Activated T-helper 17 cell treated with anti-CD3 and anti-CD28 coated beads, Interleukin-2, amount 50 U/mL, for 72 hours (primary cell): Measurements from ENCODE around the gene PRICKLE3. TPM values are rescaled to one million over a fixed set of nuclear protein-coding genes. Genes with fewer than 3 reads are reported as not detected.
"Not testable (repeated sequence)": the region's sequence is repeated elsewhere in the genome, so short reads cannot be mapped to it uniquely, and the experiment has no call there.

ENCODE experiments used
- ATAC-seq: fragments of 150-1000 bp; cut with Tn5 transposase; replicated peaks from 2 replicates; pipeline ENCODE4 v1.10.0; 2021; ENCODE audit warnings: mild to moderate bottlenecking, moderate library complexity
- H3K27ac Mint-ChIP-seq: one replicate; pipeline ENCODE4 v1.8.0; 2022; ENCODE audit warnings: mixed read lengths
- H3K27me3 Mint-ChIP-seq: one replicate; pipeline ENCODE4 v1.8.0; 2022; ENCODE audit warnings: mixed read lengths
- H3K36me3 Mint-ChIP-seq: one replicate; pipeline ENCODE4 v1.8.0; 2022; ENCODE audit warnings: low read depth, mild to moderate bottlenecking, mixed read lengths
- H3K4me1 Mint-ChIP-seq: one replicate; pipeline ENCODE4 v1.8.0; 2022; ENCODE audit warnings: mixed read lengths
- H3K4me3 Mint-ChIP-seq: one replicate; pipeline ENCODE4 v1.8.0; 2022; ENCODE audit warnings: mild to moderate bottlenecking, mixed read lengths
- H3K9me3 Mint-ChIP-seq: one replicate; pipeline ENCODE4 v1.8.0; 2022; ENCODE audit warnings: mixed read lengths
- total RNA-seq, 2 donors: library from RNA; stranded (reverse); gene quantifications; one replicate each; pipeline ENCODE4 v1.2.3, GENCODE V29; 2022

The PRICKLE3 gene
- total RNA-seq, 2 donors from 2014 or later, result 19.8 to 45.3 TPM

DNA sequence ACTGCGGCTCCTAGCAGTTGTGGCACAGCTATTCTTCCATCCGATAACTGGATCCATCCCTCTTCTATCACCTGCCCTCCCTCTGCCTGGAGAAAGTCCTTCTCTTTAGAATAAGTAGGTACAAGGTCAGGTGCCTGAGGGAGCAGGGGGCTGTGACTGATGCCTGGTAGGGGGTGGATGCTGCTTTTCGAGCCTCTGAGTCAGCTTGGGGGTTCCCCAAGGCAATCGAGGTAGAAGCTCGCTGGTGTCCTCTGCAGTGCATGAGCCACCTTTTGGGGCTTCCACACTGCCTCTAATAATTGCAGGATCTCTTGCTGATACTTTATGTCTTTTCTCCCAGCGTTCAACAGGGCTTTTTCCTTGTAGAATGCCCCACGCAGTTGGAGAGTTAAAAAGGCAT lies 43.0 kb downstream of the PRICKLE3 start:
- H3K4me1 Mint-ChIP-seq, ATAC-seq, H3K27ac Mint-ChIP-seq, H3K36me3 Mint-ChIP-seq, H3K4me3 Mint-ChIP-seq, H3K9me3 Mint-ChIP-seq, H3K27me3 Mint-ChIP-seq: not testable (repeated sequence)

DNA sequence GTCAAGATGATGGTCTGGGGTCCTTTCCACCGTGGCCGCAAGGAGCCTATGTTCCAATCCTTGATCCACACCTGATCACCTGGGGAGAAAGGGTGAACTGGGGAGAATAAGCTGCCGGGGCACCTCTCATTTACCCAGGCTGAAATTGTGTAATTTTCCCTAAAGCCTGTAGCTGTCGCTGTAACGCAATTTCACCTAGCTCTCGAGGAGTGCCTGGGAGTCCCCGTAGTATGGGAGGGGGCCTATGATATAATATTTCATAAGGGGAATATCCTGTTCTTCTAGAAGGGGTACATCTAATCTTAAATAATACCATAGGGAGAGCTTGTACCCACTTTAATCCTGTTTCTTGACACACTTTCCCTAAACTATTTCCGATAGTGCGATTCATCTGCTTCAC lies 43.9 kb downstream of the PRICKLE3 start:
- not testable (repeated sequence) for H3K27ac Mint-ChIP-seq, H3K4me1 Mint-ChIP-seq, H3K36me3 Mint-ChIP-seq, H3K27me3 Mint-ChIP-seq, ATAC-seq, H3K4me3 Mint-ChIP-seq, H3K9me3 Mint-ChIP-seq

DNA sequence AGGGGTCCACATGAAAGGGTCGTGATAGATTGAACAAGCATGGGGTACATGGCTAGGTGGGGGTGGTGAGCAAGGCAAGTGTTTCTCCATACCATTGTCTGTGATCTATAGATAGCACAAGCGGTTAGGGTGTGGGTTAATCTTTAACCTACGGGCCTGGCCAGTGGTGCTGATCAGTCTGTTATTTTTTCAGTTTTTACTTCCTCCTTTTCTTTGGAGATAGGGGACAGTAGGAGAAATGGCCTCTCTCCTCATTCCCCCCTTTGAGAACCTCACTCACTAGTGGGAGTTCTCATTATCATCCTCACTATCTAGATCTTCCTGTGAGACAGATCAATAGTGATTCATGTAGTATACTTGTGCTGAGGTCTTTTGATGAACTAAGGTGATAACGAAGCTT lies 46.5 kb downstream of the PRICKLE3 start:
- H3K4me3 Mint-ChIP-seq, result no peak overlapping the region

DNA sequence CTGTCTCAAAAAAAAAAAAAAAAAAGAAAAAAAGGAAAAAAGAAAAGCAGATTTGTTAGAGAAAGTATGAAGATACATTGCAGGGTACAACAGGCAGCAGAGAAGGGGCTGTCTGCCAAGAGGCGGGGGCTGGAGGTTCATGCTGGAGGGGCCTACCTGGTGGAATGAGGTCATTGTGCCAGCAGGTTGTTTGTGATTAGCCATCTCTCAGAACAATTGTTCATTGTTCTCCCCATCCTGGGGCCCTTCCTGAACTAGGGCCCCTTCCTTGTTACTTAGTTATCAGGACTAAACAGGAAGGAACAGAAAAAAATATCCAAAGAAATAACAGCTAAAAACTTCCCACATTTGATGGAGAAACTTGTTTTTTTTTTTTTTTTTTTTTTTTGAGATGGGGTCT lies 48.7 kb downstream of the PRICKLE3 start:
- no peaks in the 10 kb centered on the region for H3K27me3 Mint-ChIP-seq
- H3K9me3 Mint-ChIP-seq, result no peaks in the 10 kb centered on the region
- no peak overlapping the region for H3K4me3 Mint-ChIP-seq
- no peak overlapping the region for H3K27ac Mint-ChIP-seq
- no peaks in the 10 kb centered on the region for H3K36me3 Mint-ChIP-seq
- no peak for ATAC-seq
- H3K4me1 Mint-ChIP-seq, result no peaks in the 10 kb centered on the region

More for the DNA sequence above, 46.5 kb downstream of the PRICKLE3 start:
- Mint-ChIP-seq H3K27me3 (no peaks in the 10 kb centered on the region), H3K27ac (no peak overlapping the region), H3K9me3 (no peaks in the 10 kb centered on the region), H3K4me1 (no peaks in the 10 kb centered on the region), H3K36me3 (no peaks in the 10 kb centered on the region)
- no peak for ATAC-seq

DNA sequence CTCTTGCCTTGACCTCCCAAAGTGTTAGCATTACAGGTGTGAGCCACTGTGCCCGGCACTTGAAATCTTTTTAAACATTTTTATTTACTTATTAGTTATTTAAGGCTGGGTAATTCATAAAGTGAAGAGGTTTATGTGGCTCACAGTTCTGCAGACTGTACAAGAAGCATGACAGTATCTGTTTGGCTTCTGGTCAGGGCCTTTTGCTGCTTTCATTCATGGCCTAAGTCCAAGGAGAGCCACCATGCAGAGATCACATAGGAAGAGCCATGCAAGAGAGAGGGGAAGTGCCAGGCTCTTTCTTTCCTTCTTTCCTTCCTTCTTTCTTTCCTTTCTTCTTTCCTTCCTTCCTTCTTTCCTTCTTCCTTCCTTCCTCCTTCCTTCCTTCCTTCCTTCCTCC lies 52.4 kb downstream of the PRICKLE3 start:
- no peaks in the 10 kb centered on the region for H3K27me3 Mint-ChIP-seq
- H3K4me1 Mint-ChIP-seq, result no peaks in the 10 kb centered on the region
- H3K4me3 Mint-ChIP-seq, result no peak overlapping the region
- no peaks in the 10 kb centered on the region for H3K36me3 Mint-ChIP-seq
- no peak overlapping the region for H3K27ac Mint-ChIP-seq
- no peak for ATAC-seq
- no peaks in the 10 kb centered on the region for H3K9me3 Mint-ChIP-seq

DNA sequence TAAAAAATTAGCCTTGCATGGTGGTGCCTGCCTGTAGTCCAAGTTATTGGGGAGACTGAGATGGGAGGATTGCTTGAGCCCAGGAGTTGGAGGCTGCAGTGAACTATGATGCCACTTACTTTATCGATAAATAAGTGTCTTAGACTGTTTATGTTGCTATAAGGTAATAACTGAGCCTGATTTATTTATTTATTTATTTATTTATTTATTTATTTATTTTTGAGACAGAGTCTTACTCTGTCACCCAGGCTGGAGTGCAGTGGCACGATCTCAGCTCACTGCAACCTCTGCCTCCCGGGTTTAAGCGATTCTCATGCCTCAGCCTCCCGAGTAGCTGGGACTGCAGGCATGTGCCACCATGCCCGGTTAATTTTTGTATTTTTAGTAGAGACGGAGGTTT lies 53.9 kb downstream of the PRICKLE3 start:
- not testable (repeated sequence) for H3K4me1 Mint-ChIP-seq, H3K4me3 Mint-ChIP-seq, H3K9me3 Mint-ChIP-seq

DNA sequence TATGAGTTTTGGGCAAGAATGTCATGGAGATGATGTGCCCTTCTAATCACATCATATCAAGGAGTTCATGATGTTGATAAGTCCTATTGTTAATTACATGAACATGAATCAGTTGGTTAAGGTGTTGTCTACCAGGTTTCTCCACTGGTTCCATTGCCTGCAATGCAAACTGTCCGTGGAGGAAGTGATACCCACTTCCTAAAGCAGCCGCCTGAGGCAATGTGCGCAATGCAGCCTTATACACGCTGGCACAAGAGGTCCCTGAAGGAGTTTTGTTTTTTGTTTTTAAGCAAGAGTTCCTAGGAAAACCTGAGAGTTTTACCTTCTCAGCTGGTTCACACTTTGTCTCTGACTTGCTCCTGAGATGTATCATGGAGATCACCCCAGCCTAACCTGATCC lies 56.7 kb downstream of the PRICKLE3 start:
- Mint-ChIP-seq H3K36me3 (no peaks in the 10 kb centered on the region), H3K27ac (no peak overlapping the region), H3K9me3 (no peaks in the 10 kb centered on the region), H3K4me1 (no peaks in the 10 kb centered on the region), H3K27me3 (no peaks in the 10 kb centered on the region), H3K4me3 (no peak overlapping the region)
- ATAC-seq, result no peak

More for the DNA sequence above, 53.9 kb downstream of the PRICKLE3 start:
- H3K27me3 Mint-ChIP-seq, ATAC-seq, H3K36me3 Mint-ChIP-seq, H3K27ac Mint-ChIP-seq: not testable (repeated sequence)

DNA sequence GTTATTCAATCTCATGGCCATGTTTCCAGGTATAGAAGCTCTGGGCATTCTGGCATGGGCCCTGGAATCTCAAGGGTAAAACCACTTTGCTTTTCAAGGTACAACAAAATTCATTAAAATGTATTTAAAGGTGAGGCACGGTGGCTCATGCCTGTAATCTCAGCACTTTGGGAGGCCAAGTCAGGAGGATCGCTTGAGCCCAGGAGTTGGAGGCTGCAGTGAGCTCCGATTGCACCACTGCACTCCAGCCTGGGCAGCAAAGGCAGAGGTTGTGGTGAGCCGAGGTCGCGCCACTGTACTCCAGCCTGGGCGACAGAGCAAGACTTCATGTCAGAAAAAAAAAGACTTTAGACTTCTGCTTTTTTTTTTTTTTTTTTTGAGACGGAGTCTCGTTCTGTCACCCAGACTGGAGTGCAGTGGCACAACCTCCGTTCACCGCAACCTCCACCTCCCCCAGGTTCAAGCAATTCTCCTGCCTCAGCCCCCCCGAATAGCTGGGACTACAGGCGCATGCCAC lies 58.4 kb downstream of the PRICKLE3 start:
- not testable (repeated sequence) for H3K36me3 Mint-ChIP-seq, H3K27me3 Mint-ChIP-seq, H3K4me3 Mint-ChIP-seq, H3K9me3 Mint-ChIP-seq, H3K27ac Mint-ChIP-seq, H3K4me1 Mint-ChIP-seq, ATAC-seq

Other genes with a start within 250 kb of the PRICKLE3 start
- gene OTUD5, start 228.8 kb downstream of the PRICKLE3 start, total RNA-seq, result 100 to 1,000 TPM in 1 of 2 donors, 10 to 100 TPM in 1; 67.1 to 111 TPM
- 10 to 100 TPM in 1 of 2 donors, 1 to 10 TPM in 1; 7.2 to 16.8 TPM for gene KCND1, start 214.5 kb downstream of the PRICKLE3 start, total RNA-seq
- gene GRIPAP1, start 184.1 kb downstream of the PRICKLE3 start, total RNA-seq, result 100 to 1,000 TPM in 1 of 2 donors, 10 to 100 TPM in 1; 88.0 to 126 TPM
- gene TFE3, start 143.0 kb downstream of the PRICKLE3 start, total RNA-seq, result 10 to 100 TPM; 35.0 to 38.9 TPM
- 1 to 10 TPM; 6.9 to 7.3 TPM for gene CCDC120, start 127.4 kb downstream of the PRICKLE3 start, total RNA-seq
- gene PRAF2, start 112.4 kb downstream of the PRICKLE3 start, total RNA-seq, result 10 to 100 TPM; 14.3 to 21.7 TPM
- 10 to 100 TPM; 40.6 to 44.5 TPM for gene WDR45, start 106.5 kb downstream of the PRICKLE3 start, total RNA-seq
- 10 to 100 TPM; 17.3 to 18.1 TPM for gene GPKOW, start 62.6 kb downstream of the PRICKLE3 start, total RNA-seq
- 1 to 10 TPM; 1.5 to 3.7 TPM for gene MAGIX, start 23.6 kb downstream of the PRICKLE3 start, total RNA-seq
- 100 to 1,000 TPM; 228 to 233 TPM for gene PLP2, start 14.5 kb downstream of the PRICKLE3 start, total RNA-seq
- 10 to 100 TPM; 16.6 to 53.4 TPM for gene SYP, start 13.8 kb upstream of the PRICKLE3 start, total RNA-seq
- gene CACNA1F, start 47.0 kb upstream of the PRICKLE3 start, total RNA-seq, result 1 to 10 TPM in 1 of 2 donors, under 1 TPM in 1; 0.82 to 6.2 TPM
- gene CCDC22, start 49.1 kb upstream of the PRICKLE3 start, total RNA-seq, result 10 to 100 TPM; 21.7 to 33.0 TPM
- 100 to 1,000 TPM in 1 of 2 donors, 10 to 100 TPM in 1; 80.4 to 109 TPM for gene FOXP3, start 78.3 kb upstream of the PRICKLE3 start, total RNA-seq
- gene PPP1R3F, start 83.4 kb upstream of the PRICKLE3 start, total RNA-seq, result 1 to 10 TPM; 6.6 to 8.8 TPM
- not detected for gene GAGE10, start 117.3 kb upstream of the PRICKLE3 start, total RNA-seq
- not detected for gene GAGE12J, start 135.7 kb upstream of the PRICKLE3 start, total RNA-seq
- not detected for gene GAGE13, start 145.2 kb upstream of the PRICKLE3 start, total RNA-seq